Measurements from ENCODE around the gene MYBPC3. TPM values are rescaled to one million over a fixed set of nuclear protein-coding genes. Genes with fewer than 3 reads are reported as not detected.

Gene MYBPC3
- total RNA-seq, 1 donor from 2014 or later, result not detected

GRCh38 chr11:47349521-47350095, 2.9 kb downstream of the MYBPC3 start:
- Histone ChIP-seq H3K27ac (no peak overlapping the region), H3K27me3 (no peaks in the 10 kb centered on the region), H3K4me1 (no peaks in the 10 kb centered on the region), H3K9me3 (no peaks in the 10 kb centered on the region), H3K4me3 (no peak overlapping the region), H3K36me3 (no peaks in the 10 kb centered on the region)
- DNase-seq (ENCODE audit: low spot score in 2 of 2), result no peak
- intact Hi-C loops (cut with DNase I), result loop anchor here (5.0 kb wide), 1 partner anchor 462 kb away; no protein-coding TSS in a partner anchor
- no peak for TF ChIP-seq CTCF (IDR thresholded peaks at IDR 0.05)

GRCh38 chr11:47348859-47349258, 3.6 kb downstream of the MYBPC3 start:
- H3K27ac ChIP-seq, result no peak overlapping the region
- H3K36me3 ChIP-seq, result no peaks in the 10 kb centered on the region
- intact Hi-C loops (cut with DNase I), result no loop called here
- H3K4me1 ChIP-seq, result no peaks in the 10 kb centered on the region
- no peak overlapping the region for H3K4me3 ChIP-seq
- no peak for DNase-seq (ENCODE audit: low spot score in 2 of 2)
- H3K9me3 ChIP-seq, result no peaks in the 10 kb centered on the region
- H3K27me3 ChIP-seq, result no peaks in the 10 kb centered on the region
- no peak for TF ChIP-seq CTCF (IDR thresholded peaks at IDR 0.05)

- intact Hi-C loops (cut with DNase I), result no loop called here
- no peaks in the 10 kb centered on the region for H3K27me3 ChIP-seq
- H3K9me3 ChIP-seq, result no peaks in the 10 kb centered on the region
- no peaks in the 10 kb centered on the region for H3K4me1 ChIP-seq
- TF ChIP-seq CTCF (IDR thresholded peaks at IDR 0.05), result no peak
- no peak overlapping the region for H3K27ac ChIP-seq
- H3K36me3 ChIP-seq, result no peaks in the 10 kb centered on the region
- DNase-seq (ENCODE audit: low spot score in 2 of 2), result no peak
- H3K4me3 ChIP-seq, result no peak overlapping the region
These were observed 4.2 kb downstream of the MYBPC3 start for GRCh38 chr11:47348131-47348802.

- H3K4me1 ChIP-seq, result no peaks in the 10 kb centered on the region
- H3K9me3 ChIP-seq, result no peaks in the 10 kb centered on the region
- TF ChIP-seq CTCF (IDR thresholded peaks at IDR 0.05), result no peak
- H3K27me3 ChIP-seq, result no peaks in the 10 kb centered on the region
- H3K36me3 ChIP-seq, result no peaks in the 10 kb centered on the region
- DNase-seq (ENCODE audit: low spot score in 2 of 2), result no peak
- intact Hi-C loops (cut with DNase I), result no loop called here
- no peak overlapping the region for H3K4me3 ChIP-seq
- H3K27ac ChIP-seq, result no peak overlapping the region
These were observed 5.4 kb downstream of the MYBPC3 start for GRCh38 chr11:47347137-47347536.

- Histone ChIP-seq H3K4me3 (no peak overlapping the region), H3K27ac (no peak overlapping the region), H3K9me3 (no peaks in the 10 kb centered on the region), H3K36me3 (no peaks in the 10 kb centered on the region), H3K4me1 (no peaks in the 10 kb centered on the region), H3K27me3 (no peaks in the 10 kb centered on the region)
- intact Hi-C loops (cut with DNase I), result no loop called here
- no peak for DNase-seq (ENCODE audit: low spot score in 2 of 2)
- no peak for TF ChIP-seq CTCF (IDR thresholded peaks at IDR 0.05)
These were observed 6.5 kb downstream of the MYBPC3 start for GRCh38 chr11:47345890-47346563.
